ENCODE measurements around the gene PSD2.

PSD2 gene

GRCh38 chr5:139882316-139882715 is 86.7 kb downstream of the PSD2 start:
- DNase-seq, result no peak

GRCh38 chr5:139882961-139883539 is 87.4 kb downstream of the PSD2 start:
- no peak for DNase-seq

- no peak for DNase-seq
Measured at GRCh38 chr5:139884144-139884543, 88.5 kb downstream of the PSD2 start.

DNA sequence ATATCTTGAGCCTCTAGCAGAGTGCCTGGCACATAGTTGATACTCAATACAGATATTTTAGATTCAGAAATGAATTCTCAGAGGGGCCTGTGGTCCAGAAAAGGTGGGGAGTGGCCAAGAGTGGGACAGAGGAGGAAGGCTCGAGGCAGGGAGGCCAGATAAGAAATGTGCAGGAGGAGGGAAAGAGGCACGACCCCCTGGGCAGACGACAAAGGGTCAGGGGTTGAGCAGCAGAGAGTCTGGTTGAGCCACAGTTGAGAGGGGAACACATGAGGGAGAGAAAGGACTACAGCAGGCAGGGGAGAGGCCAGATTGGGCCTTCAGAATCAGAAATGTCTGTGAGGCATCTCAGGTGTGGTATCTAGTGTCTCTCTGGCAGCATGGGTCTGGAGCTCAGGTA is 89.1 kb downstream of the PSD2 start:
- no peak for DNase-seq

DNA sequence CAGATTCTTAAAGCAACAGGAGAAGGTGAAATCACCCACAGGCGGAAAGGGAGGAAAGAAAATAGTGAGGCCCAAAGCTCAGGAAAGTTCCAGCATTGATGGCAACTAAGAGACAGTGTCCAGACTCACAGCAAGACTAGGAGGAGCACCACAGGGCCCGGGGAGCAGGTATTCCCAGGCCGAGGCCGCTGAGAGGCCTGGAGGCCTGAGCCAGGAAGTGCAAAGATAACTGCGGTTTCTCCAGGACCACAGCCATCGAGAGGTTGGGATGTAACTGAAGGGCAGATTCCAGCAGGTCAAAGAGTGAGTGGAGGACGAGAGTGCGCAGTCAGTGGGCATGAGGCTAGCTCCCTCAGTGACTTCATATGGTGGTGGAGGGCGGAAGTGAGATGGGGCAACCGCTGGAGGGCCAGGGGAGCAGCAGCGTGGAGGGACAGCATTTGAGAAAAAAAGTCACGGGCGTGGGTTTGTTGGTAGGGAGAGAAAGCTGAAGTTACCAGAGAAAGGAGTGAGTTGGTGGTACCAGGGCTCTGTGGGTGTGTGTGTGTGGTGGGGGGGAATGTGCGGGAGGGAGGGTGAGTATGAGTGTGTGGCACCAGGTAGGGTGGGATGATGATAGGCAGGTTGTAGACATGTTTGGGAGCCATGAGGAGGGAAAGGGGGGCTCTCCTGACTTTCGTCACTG is 89.7 kb downstream of the PSD2 start:
- DNase-seq, result no peak

- no peak for DNase-seq
Measured at GRCh38 chr5:139885857-139886208, 90.2 kb downstream of the PSD2 start.

DNA sequence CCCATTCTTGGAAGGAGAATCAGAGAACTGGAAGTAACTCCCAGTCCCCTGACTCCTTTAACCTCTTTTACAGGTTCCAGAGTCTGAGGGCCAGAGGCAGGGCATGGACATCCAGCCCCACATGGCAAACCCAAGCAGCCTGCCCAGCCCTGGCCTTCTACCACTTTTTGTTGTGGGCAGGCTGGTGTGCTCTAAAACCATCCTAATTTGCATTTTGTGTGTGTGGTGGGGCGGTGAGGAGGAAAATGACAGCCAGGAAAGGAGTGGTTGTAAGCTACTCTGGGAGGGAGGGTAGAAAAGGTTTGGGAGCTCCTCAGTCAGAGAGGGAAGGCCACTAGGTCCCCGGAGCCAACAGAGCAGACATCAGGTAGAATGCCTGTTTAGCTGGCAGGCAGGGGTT is 90.6 kb downstream of the PSD2 start:
- no peak for DNase-seq

DNA sequence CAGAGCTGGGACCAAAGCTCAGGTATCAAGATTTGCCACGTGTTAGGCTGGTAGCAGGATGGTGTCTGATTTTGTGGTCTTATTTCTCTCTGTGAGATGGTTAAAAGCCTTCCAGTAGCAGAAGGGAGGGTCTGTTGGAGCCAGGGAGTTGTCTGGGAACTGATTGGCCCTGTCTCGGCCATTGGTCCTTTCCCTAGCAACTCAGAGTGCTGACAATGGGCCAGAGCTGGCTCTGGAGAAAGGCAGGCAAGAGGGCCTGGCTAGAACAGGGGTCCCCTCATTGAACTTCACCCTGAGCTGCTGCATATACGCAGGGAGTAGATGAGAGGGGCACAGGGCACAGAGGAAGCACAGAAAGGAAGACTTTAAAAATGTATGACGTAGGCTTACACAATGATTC is 92.8 kb downstream of the PSD2 start:
- no peak for DNase-seq

DNA sequence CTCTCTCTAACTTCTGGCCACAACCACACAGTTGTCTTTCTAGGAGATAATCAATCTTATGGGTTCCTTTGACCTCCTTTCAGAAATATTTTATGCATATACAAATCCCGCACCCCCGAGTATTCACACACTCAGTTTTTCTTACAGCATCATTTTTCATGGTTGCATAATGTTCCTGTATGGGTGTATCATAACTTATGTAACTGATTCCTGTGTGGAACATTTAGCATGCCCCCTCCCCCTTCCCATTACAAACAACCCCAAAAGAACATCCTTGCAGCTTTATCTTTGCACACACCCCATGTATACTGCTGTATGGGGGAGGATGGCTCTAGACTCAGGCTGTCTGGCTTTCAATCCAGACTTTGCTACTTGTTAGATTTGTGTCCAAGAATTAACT is 93.8 kb downstream of the PSD2 start:
- DNase-seq, result no peak

GRCh38 chr5:139893873-139894272 is 98.3 kb downstream of the PSD2 start:
- DNase-seq, result no peak

Data from NCI-H1930 (cell line).